Neural cell (in vitro differentiated cells): ENCODE measurements around the gene LMOD2. TPM values are rescaled to one million over a fixed set of nuclear protein-coding genes. Genes with fewer than 3 reads are reported as not detected.

ENCODE experiments used
- H2AFZ ChIP-seq: fragments of 200-600, 300-800 bp; sonication (generic), shearing (Covaris generic); 2 replicates; pipeline ENCODE4 v1.6.0; 2014; ENCODE audit warnings: low read depth, mild to moderate bottlenecking, antibody characterized with exemption, low read length, moderate library complexity
- H3F3A ChIP-seq: fragments of 200-600 bp; shearing (Covaris generic); 2 replicates; pipeline ENCODE4 v1.6.1; 2016; ENCODE audit warnings: mild to moderate bottlenecking, moderate library complexity, mixed read lengths, antibody characterized with exemption, low read length; ENCODE audit not compliant: insufficient read depth, poor library complexity, severe bottlenecking
- H3K27ac ChIP-seq: fragments of 200-600, 300-800 bp; sonication (generic), shearing (Covaris generic); 2 replicates; pipeline ENCODE4 v1.5.1; 2014; ENCODE audit warnings: mild to moderate bottlenecking, low read length, moderate library complexity
- H3K27me3 ChIP-seq: fragments of 300-800, 200-600 bp; sonication (generic), shearing (Covaris generic); 2 replicates; pipeline ENCODE4 v1.6.0; 2014; ENCODE audit warnings: mild to moderate bottlenecking, low read depth, low read length, moderate library complexity; ENCODE audit not compliant: insufficient read depth
- H3K36me3 ChIP-seq: fragments of 300-800, 200-600 bp; sonication (generic), shearing (Covaris generic); 2 replicates; pipeline ENCODE4 v1.5.1; 2014; ENCODE audit warnings: mild to moderate bottlenecking, antibody characterized with exemption, low read length, moderate library complexity; ENCODE audit not compliant: insufficient read depth
- H3K4me2 ChIP-seq: fragments of 300-800, 200-600 bp; sonication (generic), shearing (Covaris generic); 2 replicates; pipeline ENCODE4 v1.6.0; 2014; ENCODE audit warnings: mild to moderate bottlenecking, low read length
- H3K4me3 ChIP-seq: fragments of 300-800, 200-600 bp; sonication (generic), shearing (Covaris generic); 2 replicates; pipeline ENCODE4 v1.5.1; 2014; ENCODE audit warnings: mild to moderate bottlenecking, low read length, moderate library complexity
- H3K79me2 ChIP-seq: fragments of 200-600 bp; shearing (Covaris generic); replicated peaks from 2 replicates; pipeline ENCODE4 v1.6.0; 2014; ENCODE audit warnings: mild to moderate bottlenecking, low read length, moderate library complexity; ENCODE audit not compliant: insufficient read depth
- H3K9ac ChIP-seq: fragments of 300-800, 200-600 bp; sonication (generic), shearing (Covaris generic); 2 replicates; pipeline ENCODE4 v1.6.1; 2016; ENCODE audit warnings: mild to moderate bottlenecking, low read length, mixed read lengths
- H3K9me2 ChIP-seq: fragments of 200-600 bp; shearing (Covaris generic); 2 replicates; pipeline ENCODE4 v1.6.1; 2016; ENCODE audit warnings: mild to moderate bottlenecking, low read length, mixed read lengths; ENCODE audit not compliant: insufficient read depth
- H3K9me3 ChIP-seq: fragments of 200-600, 300-800 bp; sonication (generic), shearing (Covaris generic); 2 replicates; pipeline ENCODE4 v1.6.1; 2016; ENCODE audit warnings: mild to moderate bottlenecking, mixed run types, low read length, moderate library complexity, mixed read lengths
- H4K20me1 ChIP-seq: fragments of 200-600 bp; shearing (Covaris generic); 2 replicates; pipeline ENCODE4 v1.6.1; 2016; ENCODE audit warnings: mild to moderate bottlenecking, mixed run types; ENCODE audit not compliant: insufficient read depth
- EP300 ChIP-seq: fragments of 450-650 bp; conservative IDR thresholded peaks from 2 replicates; pipeline ENCODE4 v1.6.1; 2014; ENCODE audit warnings: antibody characterized with exemption, mild to moderate bottlenecking, moderate library complexity; ENCODE audit not compliant: poor library complexity, severe bottlenecking
- EZH2 ChIP-seq: fragments of 200-600, 300-800 bp; shearing (Covaris generic), sonication (generic); IDR thresholded peaks from 2 replicates; pipeline ENCODE4 v1.6.1; 2014; ENCODE audit warnings: antibody characterized with exemption, low read length, borderline replicate concordance, mild to moderate bottlenecking; ENCODE audit not compliant: insufficient read depth, poor library complexity, severe bottlenecking
- MXI1 ChIP-seq: fragments of 450-650 bp; conservative IDR thresholded peaks from 2 replicates; pipeline ENCODE4 v1.6.1; 2014; ENCODE audit warnings: antibody characterized with exemption, mild to moderate bottlenecking; ENCODE audit not compliant: poor library complexity, severe bottlenecking
- POLR2AphosphoS5 ChIP-seq: IDR thresholded peaks from 2 replicates; pipeline ENCODE4 v1.6.1; 2012
- RAD21 ChIP-seq: fragments of 450-650 bp; conservative IDR thresholded peaks from 2 replicates; pipeline ENCODE4 v1.6.1; 2014; ENCODE audit warnings: antibody characterized with exemption, mild to moderate bottlenecking, moderate library complexity
- SMC3 ChIP-seq: fragments of 450-650 bp; conservative IDR thresholded peaks from 2 replicates; pipeline ENCODE4 v1.6.1; 2014; ENCODE audit warnings: antibody characterized with exemption, mild to moderate bottlenecking, moderate library complexity; ENCODE audit not compliant: poor library complexity
- TAF1 ChIP-seq: IDR thresholded peaks from 2 replicates; pipeline ENCODE4 v1.6.1; 2012; ENCODE audit warnings: low read depth
- polyA plus RNA-seq: library from polyadenylated mRNA; depleted of rRNA; stranded (reverse); fragments of >200 nt; gene quantifications from 2 replicates; pipeline ENCODE4 v1.2.3, GENCODE V29; 2014
- TF ChIP-seq, protein P1 (sequence below): IDR thresholded peaks from 2 replicates; pipeline ENCODE4 v1.6.1; 2012; ENCODE audit warnings: borderline replicate concordance
- TF ChIP-seq, protein P2 (sequence below): fragments of 450-650 bp; IDR thresholded peaks from 2 replicates; pipeline ENCODE4 v1.5.1; 2014; ENCODE audit warnings: antibody characterized with exemption, mild to moderate bottlenecking, moderate library complexity; ENCODE audit not compliant: poor library complexity, severe bottlenecking

LMOD2 gene
- polyA plus RNA-seq, 1 donor from 2014 or later, result not detected

DNA sequence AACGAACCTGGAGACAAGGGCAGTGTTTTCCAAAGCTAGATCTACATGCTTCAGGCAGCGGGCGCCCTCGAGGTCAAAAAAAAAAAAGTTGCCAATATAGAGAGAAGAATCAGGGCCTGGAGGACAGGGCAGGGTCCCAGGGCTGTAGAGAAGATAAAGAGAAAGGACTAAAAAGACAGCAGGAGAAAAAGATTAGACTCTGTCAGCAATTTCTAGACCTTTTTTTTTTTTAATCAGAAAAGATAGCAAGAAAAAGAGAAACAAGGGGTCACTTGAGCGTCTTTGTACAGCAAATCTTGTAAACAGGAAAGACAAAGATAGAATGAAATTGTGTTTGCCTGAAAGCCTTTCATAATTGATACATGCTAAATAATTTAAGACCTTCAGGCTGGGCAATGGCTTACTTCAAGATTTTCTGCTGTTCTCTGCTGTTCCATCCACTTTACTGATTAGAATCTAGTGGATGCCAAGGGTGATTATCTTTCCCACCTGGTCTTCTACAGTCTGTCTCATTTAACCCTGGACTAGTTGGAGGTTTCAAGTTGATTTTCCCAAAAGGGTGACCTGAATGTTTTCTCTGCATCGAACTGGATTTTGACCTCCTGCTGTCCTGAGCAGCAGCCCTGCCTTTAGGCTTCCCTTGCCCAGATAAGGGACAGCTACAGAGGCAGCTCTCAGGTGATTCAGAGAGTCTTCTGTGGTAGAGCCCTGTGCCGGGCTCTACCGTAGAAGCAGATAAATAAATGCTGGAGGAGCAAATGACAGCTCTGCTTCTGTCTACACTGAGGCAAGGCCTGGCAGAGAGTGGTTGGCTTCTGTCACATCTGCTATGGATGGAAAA is 5.1 kb downstream of the LMOD2 start:
- H3K27ac ChIP-seq, result no peak overlapping the region
- H3K79me2 ChIP-seq, result no peaks in the 10 kb centered on the region
- no peaks in the 10 kb centered on the region for H3K36me3 ChIP-seq
- no peak overlapping the region for H3K9ac ChIP-seq
- H3K4me2 ChIP-seq, result no peak overlapping the region
- no peaks in the 10 kb centered on the region for H3K27me3 ChIP-seq
- TF ChIP-seq EP300 (no peak), POLR2AphosphoS5 (no peak), MXI1 (no peak), EZH2 (no peak), TAF1 (no peak), RAD21 (no peak)
- TF ChIP-seq, protein P1, sequence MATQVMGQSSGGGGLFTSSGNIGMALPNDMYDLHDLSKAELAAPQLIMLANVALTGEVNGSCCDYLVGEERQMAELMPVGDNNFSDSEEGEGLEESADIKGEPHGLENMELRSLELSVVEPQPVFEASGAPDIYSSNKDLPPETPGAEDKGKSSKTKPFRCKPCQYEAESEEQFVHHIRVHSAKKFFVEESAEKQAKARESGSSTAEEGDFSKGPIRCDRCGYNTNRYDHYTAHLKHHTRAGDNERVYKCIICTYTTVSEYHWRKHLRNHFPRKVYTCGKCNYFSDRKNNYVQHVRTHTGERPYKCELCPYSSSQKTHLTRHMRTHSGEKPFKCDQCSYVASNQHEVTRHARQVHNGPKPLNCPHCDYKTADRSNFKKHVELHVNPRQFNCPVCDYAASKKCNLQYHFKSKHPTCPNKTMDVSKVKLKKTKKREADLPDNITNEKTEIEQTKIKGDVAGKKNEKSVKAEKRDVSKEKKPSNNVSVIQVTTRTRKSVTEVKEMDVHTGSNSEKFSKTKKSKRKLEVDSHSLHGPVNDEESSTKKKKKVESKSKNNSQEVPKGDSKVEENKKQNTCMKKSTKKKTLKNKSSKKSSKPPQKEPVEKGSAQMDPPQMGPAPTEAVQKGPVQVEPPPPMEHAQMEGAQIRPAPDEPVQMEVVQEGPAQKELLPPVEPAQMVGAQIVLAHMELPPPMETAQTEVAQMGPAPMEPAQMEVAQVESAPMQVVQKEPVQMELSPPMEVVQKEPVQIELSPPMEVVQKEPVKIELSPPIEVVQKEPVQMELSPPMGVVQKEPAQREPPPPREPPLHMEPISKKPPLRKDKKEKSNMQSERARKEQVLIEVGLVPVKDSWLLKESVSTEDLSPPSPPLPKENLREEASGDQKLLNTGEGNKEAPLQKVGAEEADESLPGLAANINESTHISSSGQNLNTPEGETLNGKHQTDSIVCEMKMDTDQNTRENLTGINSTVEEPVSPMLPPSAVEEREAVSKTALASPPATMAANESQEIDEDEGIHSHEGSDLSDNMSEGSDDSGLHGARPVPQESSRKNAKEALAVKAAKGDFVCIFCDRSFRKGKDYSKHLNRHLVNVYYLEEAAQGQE, result no peak
- no peak overlapping the region for H2AFZ ChIP-seq
- H3K9me3 ChIP-seq, result no peaks in the 10 kb centered on the region
- H3K4me3 ChIP-seq, result no peak overlapping the region
- H3K9me2 ChIP-seq, result no peaks in the 10 kb centered on the region
- H4K20me1 ChIP-seq, result no peaks in the 10 kb centered on the region
- H3F3A ChIP-seq, result no peaks in the 10 kb centered on the region

DNA sequence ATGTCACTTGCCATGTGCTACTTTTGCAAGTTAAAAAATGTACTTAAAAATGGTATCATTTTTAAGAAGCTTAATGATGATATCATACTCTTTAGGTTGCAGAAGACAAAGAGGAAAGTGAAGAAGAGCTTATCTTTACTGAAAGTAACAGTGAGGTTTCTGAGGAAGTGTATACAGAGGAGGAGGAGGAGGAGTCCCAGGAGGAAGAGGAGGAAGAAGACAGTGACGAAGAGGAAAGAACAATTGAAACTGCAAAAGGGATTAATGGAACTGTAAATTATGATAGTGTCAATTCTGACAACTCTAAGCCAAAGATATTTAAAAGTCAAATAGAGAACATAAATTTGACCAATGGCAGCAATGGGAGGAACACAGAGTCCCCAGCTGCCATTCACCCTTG is 6.1 kb downstream of the LMOD2 start:
- Histone ChIP-seq H2AFZ (no peak overlapping the region), H3K4me2 (no peak overlapping the region), H3K9ac (no peak overlapping the region), H3K36me3 (no peaks in the 10 kb centered on the region), H4K20me1 (no peaks in the 10 kb centered on the region), H3K4me3 (no peak overlapping the region), H3K79me2 (no peaks in the 10 kb centered on the region), H3K27me3 (no peaks in the 10 kb centered on the region), H3F3A (no peaks in the 10 kb centered on the region), H3K27ac (no peak overlapping the region), H3K9me2 (no peaks in the 10 kb centered on the region), H3K9me3 (no peaks in the 10 kb centered on the region)
- TF ChIP-seq MXI1, result no peak
- TF ChIP-seq, protein P1, result no peak
- no peak for TF ChIP-seq EZH2
- no peak for TF ChIP-seq POLR2AphosphoS5
- TF ChIP-seq RAD21, result no peak
- no peak for TF ChIP-seq SMC3
- no peak for TF ChIP-seq EP300
- TF ChIP-seq TAF1, result no peak
- TF ChIP-seq, protein P2, sequence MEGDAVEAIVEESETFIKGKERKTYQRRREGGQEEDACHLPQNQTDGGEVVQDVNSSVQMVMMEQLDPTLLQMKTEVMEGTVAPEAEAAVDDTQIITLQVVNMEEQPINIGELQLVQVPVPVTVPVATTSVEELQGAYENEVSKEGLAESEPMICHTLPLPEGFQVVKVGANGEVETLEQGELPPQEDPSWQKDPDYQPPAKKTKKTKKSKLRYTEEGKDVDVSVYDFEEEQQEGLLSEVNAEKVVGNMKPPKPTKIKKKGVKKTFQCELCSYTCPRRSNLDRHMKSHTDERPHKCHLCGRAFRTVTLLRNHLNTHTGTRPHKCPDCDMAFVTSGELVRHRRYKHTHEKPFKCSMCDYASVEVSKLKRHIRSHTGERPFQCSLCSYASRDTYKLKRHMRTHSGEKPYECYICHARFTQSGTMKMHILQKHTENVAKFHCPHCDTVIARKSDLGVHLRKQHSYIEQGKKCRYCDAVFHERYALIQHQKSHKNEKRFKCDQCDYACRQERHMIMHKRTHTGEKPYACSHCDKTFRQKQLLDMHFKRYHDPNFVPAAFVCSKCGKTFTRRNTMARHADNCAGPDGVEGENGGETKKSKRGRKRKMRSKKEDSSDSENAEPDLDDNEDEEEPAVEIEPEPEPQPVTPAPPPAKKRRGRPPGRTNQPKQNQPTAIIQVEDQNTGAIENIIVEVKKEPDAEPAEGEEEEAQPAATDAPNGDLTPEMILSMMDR, result no peak
